NCI-H446 treated with DMSO at 0.1 percent for 48 hours (cell line): ENCODE data around the gene AGTRAP.

Experiments used
- DNase-seq: peaks from one replicate; lab custom pipeline; 2025; lab: John Stamatoyannopoulos, UW

Gene AGTRAP

DNA sequence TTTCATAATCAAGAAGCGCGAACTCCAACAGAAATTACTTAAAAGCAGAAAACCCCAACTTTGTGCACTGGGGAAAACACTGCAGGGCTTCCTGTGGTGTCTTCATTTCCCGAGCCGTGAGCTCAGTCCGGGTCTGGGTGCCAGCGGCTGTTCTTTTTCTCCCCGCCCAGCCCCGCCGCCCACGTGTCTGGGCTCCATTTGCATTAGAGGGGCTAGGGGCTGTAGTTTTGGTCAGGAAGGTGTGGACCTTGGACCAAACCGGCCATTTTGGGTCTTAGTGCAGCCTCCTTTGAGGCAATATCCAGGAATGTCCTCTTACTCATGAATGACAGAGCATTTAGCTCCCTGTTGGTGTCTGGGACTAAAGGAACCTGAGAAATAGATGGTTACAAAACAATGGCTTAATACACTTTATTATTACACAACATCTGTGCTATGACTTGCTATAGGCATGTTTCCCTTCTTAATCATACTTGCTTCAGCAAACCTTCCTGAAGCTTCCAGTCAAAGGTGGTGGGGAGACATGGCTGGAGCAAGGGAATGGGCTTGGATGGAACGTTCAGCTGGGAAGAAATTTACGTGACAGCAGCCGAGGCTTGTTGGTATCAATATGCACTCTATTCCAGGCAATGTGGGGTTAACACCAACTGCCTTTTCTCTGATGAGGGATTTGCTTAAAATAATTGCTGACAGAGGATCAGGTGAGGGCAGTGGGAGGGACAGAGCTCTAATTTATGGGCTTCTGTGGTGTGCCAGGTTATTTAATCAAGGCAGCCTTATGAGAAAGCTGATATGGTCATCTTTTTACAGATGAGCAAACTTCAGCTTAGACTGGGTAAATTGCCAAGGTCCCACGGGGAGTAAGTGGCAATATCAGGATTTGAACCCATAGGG is 1.1 kb downstream of the AGTRAP start:
- DNase-seq, result no peak

DNA sequence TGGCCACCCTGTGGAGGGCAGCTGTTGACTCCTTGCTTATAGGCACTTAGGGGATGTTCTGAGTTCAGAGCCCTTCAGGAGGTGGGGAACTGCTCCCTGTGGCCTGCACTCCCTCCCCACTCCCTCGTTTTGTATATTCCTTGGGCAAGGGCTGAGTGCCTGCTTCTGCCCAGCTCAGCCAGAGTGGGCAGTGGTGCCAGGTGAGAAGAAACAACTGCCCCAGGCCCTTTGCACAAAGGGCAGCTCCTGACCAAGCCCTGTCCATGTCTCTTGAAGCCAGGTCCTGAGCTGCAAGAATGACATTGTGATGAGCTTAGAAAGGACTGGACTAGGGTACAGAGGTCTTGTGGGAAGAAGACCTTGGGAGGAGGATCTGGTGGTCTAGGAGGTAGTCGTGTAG is 2.2 kb downstream of the AGTRAP start:
- no peak for DNase-seq

- no peak for DNase-seq
These were observed 2.8 kb downstream of the AGTRAP start for GRCh38 chr1:11738783-11739182.

- no peak for DNase-seq
These were observed 4.6 kb downstream of the AGTRAP start for GRCh38 chr1:11740258-11741192.

DNA sequence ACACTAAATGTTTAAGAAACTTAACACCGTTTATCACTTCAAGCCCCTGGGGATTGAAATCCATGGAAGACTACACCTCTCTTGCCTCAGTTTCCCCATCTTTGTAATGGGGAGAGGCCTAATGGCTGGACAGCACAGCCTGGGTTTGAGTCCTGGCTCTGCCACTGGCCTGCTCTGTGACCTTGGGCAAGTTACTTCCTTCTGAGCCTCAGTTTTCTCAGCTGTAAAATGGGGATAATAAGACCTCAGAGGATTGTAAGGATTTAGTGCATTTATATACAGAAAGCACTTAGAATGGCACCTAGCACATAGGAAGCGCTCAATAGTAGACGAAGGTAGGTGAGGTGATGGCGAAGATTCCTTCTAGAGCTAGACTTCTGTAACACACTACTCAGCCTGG is 5.5 kb downstream of the AGTRAP start:
- no peak for DNase-seq

- no peak for DNase-seq
These were observed 6.1 kb downstream of the AGTRAP start for GRCh38 chr1:11741919-11742558.

GRCh38 chr1:11744287-11744686 is 8.4 kb downstream of the AGTRAP start:
- DNase-seq, result no peak

- no peak for DNase-seq
These were observed 10.2 kb downstream of the AGTRAP start for GRCh38 chr1:11746092-11746491.

GRCh38 chr1:11746795-11747487 is 11.0 kb downstream of the AGTRAP start:
- no peak for DNase-seq

DNA sequence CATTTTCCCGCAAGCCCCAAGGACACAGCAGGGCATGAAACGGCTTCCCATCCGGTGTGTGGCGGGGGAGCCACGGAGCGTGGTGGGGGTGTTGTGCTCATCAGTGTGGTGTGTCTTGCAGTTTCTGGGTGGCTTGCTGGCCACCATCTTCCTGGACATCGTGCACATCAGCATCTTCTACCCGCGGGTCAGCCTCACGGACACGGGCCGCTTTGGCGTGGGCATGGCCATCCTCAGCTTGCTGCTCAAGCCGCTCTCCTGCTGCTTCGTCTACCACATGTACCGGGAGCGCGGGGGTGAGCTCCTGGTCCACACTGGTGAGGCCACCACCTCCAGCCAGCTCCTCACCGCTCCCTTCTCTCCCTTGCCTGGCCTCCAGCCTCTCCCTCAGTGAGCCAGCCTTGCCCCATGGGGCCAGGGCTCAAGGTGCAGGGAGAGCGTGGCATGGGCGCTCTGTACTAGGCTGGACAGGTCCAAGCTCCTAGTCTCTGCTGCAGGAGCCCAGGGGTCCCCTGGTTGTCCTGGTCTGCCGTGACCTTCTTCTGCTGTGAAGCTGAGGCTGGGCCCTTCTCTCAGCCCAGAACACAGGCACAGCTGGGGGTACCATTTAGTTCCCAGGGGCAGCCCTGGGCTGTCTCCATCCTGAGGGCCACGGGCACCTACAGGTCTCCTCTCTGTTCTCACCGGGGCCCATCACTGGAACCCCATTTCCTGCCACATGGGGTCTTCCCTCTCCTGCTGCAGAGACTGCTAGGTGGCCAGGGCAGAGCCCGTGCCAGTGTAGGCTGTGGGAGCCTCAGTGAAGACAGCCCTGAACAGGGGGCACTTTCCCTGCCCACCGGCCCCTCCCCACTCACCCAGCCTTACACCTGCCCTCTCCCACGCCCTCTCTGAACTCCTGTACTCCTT is 12.6 kb downstream of the AGTRAP start:
- DNase-seq, result no peak

DNA sequence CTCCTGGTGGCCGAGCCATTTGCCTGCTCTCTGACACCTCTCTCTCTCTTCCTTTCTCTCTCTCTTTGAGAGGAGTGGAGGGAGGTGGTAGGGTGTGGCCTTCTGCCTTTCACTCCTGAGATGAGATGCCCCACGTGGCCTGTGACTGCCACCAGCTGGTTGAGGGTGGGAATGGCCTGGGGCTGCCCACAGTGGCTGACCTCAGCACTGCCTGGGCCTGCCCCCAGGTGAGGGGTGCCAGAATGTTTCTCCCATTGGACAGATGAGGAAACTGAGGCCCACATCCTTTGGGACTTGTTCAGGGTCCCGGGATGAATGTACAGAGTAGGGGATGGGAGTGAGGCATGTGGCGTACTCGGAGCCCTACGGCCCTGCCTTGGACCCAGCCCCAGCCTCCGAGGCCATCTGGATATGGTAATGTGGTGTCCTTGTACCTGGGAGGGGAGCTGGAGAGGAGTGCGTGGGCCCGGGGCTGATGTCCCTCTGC is 13.3 kb downstream of the AGTRAP start:
- DNase-seq, result no peak

DNA sequence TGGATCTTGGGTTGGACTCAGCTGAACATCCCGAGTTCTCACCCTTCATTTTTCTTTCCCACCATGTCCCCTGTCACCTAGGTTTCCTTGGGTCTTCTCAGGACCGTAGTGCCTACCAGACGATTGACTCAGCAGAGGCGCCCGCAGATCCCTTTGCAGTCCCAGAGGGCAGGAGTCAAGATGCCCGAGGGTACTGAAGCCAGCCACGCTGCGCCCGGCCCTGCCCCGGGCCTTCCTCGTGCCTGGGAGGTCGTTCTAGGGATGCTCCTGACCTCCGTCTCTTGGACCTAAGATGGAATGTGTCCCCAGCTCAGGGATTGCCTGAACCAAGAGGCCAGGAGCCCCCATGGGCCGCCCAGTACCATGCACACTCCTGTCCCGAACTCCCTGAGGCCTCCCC is 14.1 kb downstream of the AGTRAP start:
- DNase-seq, result no peak

- DNase-seq, result no peak
These were observed 15.2 kb downstream of the AGTRAP start for GRCh38 chr1:11751087-11751486.

DNA sequence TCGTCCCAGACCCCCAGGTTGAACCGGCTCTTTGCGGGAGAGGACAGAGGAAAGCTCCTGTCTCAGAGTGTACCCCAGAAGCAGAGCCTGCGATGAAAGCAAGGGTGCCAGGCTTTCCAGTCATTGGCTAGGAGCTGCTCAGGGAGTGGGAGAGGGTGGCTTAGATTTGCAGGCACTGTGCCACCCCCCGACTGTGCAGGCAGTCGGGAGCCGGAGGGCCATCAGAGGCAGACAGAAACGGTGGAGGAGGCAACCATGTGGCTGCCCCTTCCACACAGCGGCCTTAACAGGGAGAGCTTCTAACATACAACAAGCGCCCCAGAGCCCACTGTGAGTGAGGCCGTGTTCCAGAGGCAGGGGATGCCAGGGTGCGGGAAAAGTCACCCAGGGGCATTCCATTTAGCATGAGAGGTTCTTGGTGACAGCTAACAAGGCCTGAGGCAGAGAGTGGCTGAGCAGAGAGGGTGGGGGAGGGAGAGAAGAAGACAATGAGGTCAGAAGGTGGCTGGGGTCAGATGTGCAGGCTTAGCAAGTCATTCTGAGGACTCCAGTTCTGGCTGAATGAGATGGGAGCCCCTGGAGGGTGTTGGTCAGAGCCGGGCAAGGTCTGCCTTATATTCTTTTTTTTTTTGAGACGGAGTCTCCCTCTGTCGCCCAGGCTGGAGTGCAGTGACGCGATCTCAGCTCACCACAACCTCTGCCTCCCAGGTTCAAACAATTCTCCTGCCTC is 16.6 kb downstream of the AGTRAP start:
- no peak for DNase-seq

- DNase-seq, result no peak
These were observed 17.7 kb downstream of the AGTRAP start for GRCh38 chr1:11753555-11754208.

DNA sequence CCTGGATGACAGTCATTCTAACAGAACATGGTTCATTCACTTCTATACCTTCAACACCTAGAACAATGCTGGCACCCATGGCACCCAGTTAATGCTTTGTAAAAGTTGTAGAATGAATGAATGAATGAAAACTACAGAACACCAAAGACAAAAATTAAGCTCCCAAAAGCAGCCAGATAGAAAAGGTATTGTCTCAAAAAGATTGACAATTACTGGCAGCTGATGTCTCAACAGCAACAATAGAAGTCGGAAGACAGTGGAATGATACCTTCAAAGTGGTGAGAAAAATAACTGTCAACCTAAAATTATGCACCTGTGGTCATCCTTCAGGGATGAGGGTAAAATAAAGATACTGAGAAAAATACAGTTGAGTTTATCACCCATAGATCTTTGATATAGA is 21.1 kb downstream of the AGTRAP start:
- no peak for DNase-seq

DNA sequence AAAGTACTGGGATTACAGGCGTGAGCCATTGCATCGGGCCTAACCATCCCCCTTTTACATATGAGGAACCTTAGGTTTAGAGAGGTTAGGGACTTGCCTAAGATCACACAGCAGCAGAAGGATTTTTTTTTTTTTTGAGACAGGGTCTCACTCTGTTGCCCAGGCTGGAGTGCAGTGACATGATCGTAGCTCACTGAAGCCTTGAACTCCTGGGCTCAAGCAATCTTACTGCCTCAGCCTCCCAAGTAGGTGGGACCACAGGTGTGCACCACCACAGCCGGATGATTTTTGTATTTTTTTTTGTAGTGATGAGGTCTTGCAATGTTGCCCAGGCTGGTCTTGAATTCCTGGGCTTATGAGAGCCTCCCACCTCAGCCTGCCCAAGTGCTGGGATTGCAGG is 23.9 kb downstream of the AGTRAP start:
- no peak for DNase-seq

GRCh38 chr1:11761285-11761684 is 25.3 kb downstream of the AGTRAP start:
- no peak for DNase-seq

GRCh38 chr1:11761988-11762406 is 26.1 kb downstream of the AGTRAP start, which contains the start of gene C1orf167:
C1orf167 (plus strand) TSS chr1:11762193; CDS start chr1:11764401, 2,208 bp downstream.
- no peak for DNase-seq
